Measurements from ENCODE around the gene PMM2.
"Not testable (repeated sequence)": the region's sequence is repeated elsewhere in the genome, so short reads cannot be mapped to it uniquely, and the experiment has no call there.

PMM2 gene

GRCh38 chr16:8816967-8817655 is 19.5 kb downstream of the PMM2 start:
- H3K27me3 Mint-ChIP-seq, result no peaks in the 10 kb centered on the region
- H3K9me3 Mint-ChIP-seq, result no peaks in the 10 kb centered on the region
- H3K27ac Mint-ChIP-seq, result no peak overlapping the region
- intact Hi-C loops (cut with micrococcal nuclease), result no loop called here
- no peak overlapping the region for H3K4me3 Mint-ChIP-seq
- H3K4me1 Mint-ChIP-seq (ENCODE audit: low read depth), result peaks cover 22% of the 10 kb centered on the region
- H3K36me3 Mint-ChIP-seq (ENCODE audit: low read depth), result peaks cover 98% of the 10 kb centered on the region

- peaks cover 95% of the 10 kb centered on the region for H3K36me3 Mint-ChIP-seq (ENCODE audit: low read depth)
- H3K9me3 Mint-ChIP-seq, result no peaks in the 10 kb centered on the region
- H3K27ac Mint-ChIP-seq, result peak overlapping the region; percentile 17
- intact Hi-C loops (cut with micrococcal nuclease), result no loop called here
- H3K27me3 Mint-ChIP-seq, result no peaks in the 10 kb centered on the region
- H3K4me1 Mint-ChIP-seq (ENCODE audit: low read depth), result peaks cover 24% of the 10 kb centered on the region
- H3K4me3 Mint-ChIP-seq, result no peak overlapping the region
Observed at GRCh38 chr16:8818504-8819270, 21.0 kb downstream of the PMM2 start.

DNA sequence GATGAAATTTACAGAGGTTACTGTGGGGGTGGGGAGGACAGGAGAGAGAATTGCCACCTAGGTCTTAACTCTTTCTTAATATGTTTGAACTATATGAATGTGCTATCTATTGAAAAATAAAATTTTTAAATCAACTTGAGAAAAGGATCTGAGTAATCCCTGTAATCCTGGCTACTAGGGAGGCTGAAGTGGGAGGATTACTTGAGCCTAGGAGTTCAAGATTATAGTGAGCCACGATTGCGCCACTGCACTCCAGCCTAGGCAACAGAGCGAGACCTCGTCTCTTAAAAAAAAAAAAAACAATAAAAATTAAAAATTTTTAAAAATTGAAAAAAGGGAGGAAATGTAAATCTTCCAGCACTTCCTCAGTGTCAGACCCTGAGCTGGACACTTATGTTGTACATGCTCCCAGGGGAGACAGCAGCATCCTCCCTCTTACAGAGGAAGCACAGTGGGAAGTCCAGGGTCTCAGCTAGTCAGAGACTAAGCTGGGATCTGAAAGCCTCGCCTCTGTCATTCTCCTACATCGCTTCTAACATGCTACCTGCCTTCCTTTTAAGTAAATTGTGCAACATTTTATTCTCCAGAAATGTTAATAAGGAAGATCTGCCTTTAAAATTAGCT is 21.9 kb downstream of the PMM2 start:
- Mint-ChIP-seq H3K27ac (peak overlapping the region; percentile 17), H3K4me1 (ENCODE audit: low read depth) (peaks cover 24% of the 10 kb centered on the region), H3K4me3 (no peak overlapping the region), H3K27me3 (no peaks in the 10 kb centered on the region), H3K9me3 (no peaks in the 10 kb centered on the region), H3K36me3 (ENCODE audit: low read depth) (peaks cover 87% of the 10 kb centered on the region)
- intact Hi-C loops (cut with micrococcal nuclease), result no loop called here

DNA sequence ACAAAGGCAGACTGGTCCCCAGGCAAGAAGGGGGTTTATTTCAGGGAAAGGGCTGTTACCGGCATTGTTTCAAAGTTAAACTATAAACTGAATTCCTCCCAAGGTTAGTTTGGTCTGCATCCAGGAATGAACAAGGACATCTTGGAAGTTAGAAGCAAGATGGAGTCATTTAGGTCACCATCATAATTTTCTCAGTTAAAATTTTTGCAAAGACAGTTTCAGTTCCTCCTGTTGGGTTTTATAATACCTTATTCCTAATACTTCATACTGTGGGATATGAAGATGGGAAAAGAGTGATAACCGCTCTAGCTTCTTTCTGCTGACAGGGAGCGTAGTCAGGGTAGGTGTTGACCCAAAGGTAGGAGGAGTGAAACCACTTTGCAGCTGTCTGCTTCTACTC is 24.8 kb downstream of the PMM2 start:
- H3K4me3 Mint-ChIP-seq, result no peak overlapping the region
- no peaks in the 10 kb centered on the region for H3K9me3 Mint-ChIP-seq
- peaks cover 24% of the 10 kb centered on the region for H3K4me1 Mint-ChIP-seq (ENCODE audit: low read depth)
- intact Hi-C loops (cut with micrococcal nuclease), result no loop called here
- no peak overlapping the region for H3K27ac Mint-ChIP-seq
- no peaks in the 10 kb centered on the region for H3K27me3 Mint-ChIP-seq
- peaks cover 69% of the 10 kb centered on the region for H3K36me3 Mint-ChIP-seq (ENCODE audit: low read depth)

- Mint-ChIP-seq H3K4me3 (no peak overlapping the region), H3K27ac (no peak overlapping the region), H3K9me3 (no peaks in the 10 kb centered on the region), H3K4me1 (ENCODE audit: low read depth) (peaks cover 13% of the 10 kb centered on the region), H3K36me3 (ENCODE audit: low read depth) (peaks cover 66% of the 10 kb centered on the region), H3K27me3 (no peaks in the 10 kb centered on the region)
- intact Hi-C loops (cut with micrococcal nuclease), result no loop called here
Observed at GRCh38 chr16:8826278-8826879, 28.7 kb downstream of the PMM2 start.

DNA sequence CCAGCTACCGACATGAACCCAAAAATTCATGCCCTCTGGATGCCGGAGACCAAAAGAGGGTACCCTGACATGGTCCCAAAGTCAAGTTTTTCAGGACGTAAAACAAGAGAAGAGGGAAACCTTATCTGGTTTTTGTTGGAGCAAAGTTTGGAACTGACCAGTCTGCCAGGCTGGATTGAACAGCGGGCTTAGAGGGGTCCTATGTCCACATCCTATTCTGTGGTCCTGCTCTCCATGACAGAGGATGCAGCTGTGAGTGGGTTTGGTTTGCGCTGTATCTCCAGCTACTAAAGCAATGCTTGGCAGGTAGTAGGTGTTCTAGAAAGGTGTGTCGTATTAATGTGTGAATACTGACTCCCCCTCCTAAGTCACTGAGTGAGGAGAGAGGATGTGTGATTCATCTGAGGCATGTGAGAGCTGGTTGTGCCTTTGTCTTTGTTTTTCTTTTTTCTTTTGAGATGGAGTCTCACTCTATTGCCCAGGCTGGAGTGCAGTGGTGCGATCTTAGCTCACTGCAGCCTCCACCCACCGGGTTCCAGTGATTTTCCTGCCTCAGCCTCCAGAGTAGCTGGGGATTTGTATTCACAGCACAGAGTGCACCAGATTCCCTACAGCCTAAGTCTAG is 31.0 kb downstream of the PMM2 start:
- no peaks in the 10 kb centered on the region for H3K27me3 Mint-ChIP-seq
- H3K36me3 Mint-ChIP-seq (ENCODE audit: low read depth), result peaks cover 69% of the 10 kb centered on the region
- intact Hi-C loops (cut with micrococcal nuclease), result no loop called here
- H3K4me1 Mint-ChIP-seq (ENCODE audit: low read depth), result peaks cover 27% of the 10 kb centered on the region
- H3K4me3 Mint-ChIP-seq, result no peak overlapping the region
- no peaks in the 10 kb centered on the region for H3K9me3 Mint-ChIP-seq
- no peak overlapping the region for H3K27ac Mint-ChIP-seq

DNA sequence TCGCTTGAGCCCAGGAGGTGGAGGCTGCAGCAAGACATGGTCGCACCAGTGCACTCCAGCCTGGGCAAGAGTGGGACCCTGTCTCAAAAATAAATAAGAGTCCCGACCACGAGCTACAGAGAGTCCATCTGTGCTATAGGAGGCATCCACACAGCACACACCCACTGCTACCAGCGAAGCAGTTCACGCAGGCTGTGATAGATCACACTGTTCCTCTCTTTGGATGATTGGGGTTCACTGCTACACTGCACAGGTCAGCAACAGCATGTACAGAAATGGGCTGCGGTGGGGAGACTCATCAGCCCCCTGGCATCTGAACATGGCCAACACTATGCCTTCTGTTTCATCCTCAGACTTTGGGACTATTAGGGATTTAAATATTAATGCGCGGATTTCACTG is 33.8 kb downstream of the PMM2 start:
- no peak overlapping the region for H3K4me3 Mint-ChIP-seq
- intact Hi-C loops (cut with micrococcal nuclease), result no loop called here
- peaks cover 67% of the 10 kb centered on the region for H3K36me3 Mint-ChIP-seq (ENCODE audit: low read depth)
- peaks cover 32% of the 10 kb centered on the region for H3K4me1 Mint-ChIP-seq (ENCODE audit: low read depth)
- no peak overlapping the region for H3K27ac Mint-ChIP-seq
- H3K27me3 Mint-ChIP-seq, result no peaks in the 10 kb centered on the region
- H3K9me3 Mint-ChIP-seq, result no peaks in the 10 kb centered on the region

DNA sequence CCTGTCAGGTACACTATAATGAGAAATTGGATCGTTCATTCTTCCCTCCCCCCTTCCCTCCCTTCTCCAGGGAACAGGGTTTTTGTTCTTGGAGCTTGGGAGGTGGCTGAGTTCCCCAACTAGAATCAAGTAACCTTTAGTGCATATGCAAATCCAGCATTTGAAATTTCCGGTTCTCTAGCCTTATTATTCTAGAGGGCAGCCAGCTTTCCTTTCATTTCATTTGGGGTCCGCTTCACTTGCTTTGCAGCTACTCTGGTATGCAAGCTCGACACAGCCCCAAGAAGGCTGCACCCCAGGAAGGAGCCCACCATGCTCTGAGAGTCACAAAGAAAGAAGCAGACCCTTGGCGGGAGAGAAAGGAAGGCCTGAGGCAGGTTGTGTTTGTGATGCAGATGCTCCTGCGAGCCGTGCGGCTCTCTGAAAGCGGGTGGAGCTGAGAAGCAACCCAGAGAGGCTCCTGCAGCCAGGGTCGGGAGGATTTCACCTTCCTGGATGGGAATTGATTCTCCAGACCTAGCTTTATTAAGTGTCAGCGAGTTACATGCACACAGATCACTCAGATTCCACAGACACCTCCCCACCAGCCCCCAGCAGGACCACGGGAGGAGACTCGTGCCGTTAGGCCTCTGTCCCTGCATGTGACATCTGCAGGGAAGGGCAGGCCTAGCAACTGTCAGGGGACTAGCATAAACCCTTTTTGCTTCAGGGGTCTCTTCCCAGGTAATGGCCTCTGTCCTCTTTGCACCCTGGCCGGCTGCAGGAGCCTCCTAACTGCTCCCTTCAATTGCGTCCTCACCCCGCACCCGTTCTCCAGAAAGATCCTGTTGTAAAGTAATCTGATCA is 34.5 kb downstream of the PMM2 start:
- no peaks in the 10 kb centered on the region for H3K27me3 Mint-ChIP-seq
- intact Hi-C loops (cut with micrococcal nuclease), result no loop called here
- H3K27ac Mint-ChIP-seq, result peak overlapping the region; percentile 41

GRCh38 chr16:8832717-8833105 is 35.1 kb downstream of the PMM2 start:
- Mint-ChIP-seq H3K36me3 (ENCODE audit: low read depth) (peaks cover 58% of the 10 kb centered on the region), H3K4me3 (no peak overlapping the region), H3K27ac (peak overlapping the region; percentile 41), H3K9me3 (no peaks in the 10 kb centered on the region), H3K27me3 (no peaks in the 10 kb centered on the region), H3K4me1 (ENCODE audit: low read depth) (peaks cover 32% of the 10 kb centered on the region)
- intact Hi-C loops (cut with micrococcal nuclease), result no loop called here

More for the DNA sequence above, 34.5 kb downstream of the PMM2 start:
- Mint-ChIP-seq H3K4me3 (no peak overlapping the region), H3K4me1 (ENCODE audit: low read depth) (peaks cover 32% of the 10 kb centered on the region), H3K9me3 (no peaks in the 10 kb centered on the region), H3K36me3 (ENCODE audit: low read depth) (peaks cover 60% of the 10 kb centered on the region)

GRCh38 chr16:8836797-8837196 is 39.2 kb downstream of the PMM2 start:
- H3K27ac Mint-ChIP-seq; H3K9me3 Mint-ChIP-seq; H3K27me3 Mint-ChIP-seq; intact Hi-C loops (cut with micrococcal nuclease); H3K4me3 Mint-ChIP-seq: not testable (repeated sequence)
- Mint-ChIP-seq H3K36me3 (ENCODE audit: low read depth) (peaks cover 19% of the 10 kb centered on the region), H3K4me1 (ENCODE audit: low read depth) (peaks cover 27% of the 10 kb centered on the region)

DNA sequence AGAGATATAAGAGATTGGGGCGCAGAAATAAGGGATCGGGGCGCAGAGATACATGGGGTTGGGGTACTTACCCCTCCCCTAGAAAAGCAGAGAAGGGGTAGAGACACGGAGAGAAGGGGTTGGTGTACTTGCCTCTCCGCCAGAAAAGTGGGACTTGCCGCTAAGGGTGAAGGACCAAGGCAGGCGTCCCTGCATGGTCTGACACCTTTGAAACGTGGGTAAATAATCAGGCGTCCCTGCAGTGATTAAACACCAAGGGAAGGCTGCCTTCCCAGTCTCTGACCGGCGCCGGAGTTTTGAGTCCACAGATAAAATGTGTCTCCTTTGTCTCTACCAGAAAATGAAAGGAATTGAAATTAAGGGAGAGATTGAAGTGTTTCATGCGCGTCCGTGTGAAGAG is 40.0 kb downstream of the PMM2 start:
- H3K9me3 Mint-ChIP-seq; intact Hi-C loops (cut with micrococcal nuclease); H3K27ac Mint-ChIP-seq; H3K27me3 Mint-ChIP-seq; H3K4me3 Mint-ChIP-seq: not testable (repeated sequence)
- H3K4me1 Mint-ChIP-seq (ENCODE audit: low read depth), result peaks cover 28% of the 10 kb centered on the region
- peaks cover 19% of the 10 kb centered on the region for H3K36me3 Mint-ChIP-seq (ENCODE audit: low read depth)

DNA sequence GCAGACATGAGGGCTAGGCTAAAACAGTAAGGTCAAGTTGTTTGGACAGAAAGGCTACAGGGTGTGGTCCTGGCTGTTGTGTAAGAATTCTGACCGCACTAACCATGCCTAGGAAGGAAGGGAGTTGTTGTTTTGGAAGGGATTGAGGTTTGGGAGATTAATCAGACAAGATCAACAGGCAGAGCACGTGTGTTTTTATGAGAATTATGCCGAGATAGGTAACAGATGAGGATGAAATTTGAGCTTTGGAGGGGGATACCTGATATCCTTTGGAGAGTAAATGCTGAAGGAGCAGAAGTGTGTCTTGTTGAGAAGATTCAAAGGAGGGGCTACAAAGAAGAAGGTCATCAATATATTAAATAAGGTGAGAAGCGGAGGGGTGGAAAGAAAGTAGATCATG is 44.4 kb downstream of the PMM2 start:
- H3K9me3 Mint-ChIP-seq, result not testable (repeated sequence)

DNA sequence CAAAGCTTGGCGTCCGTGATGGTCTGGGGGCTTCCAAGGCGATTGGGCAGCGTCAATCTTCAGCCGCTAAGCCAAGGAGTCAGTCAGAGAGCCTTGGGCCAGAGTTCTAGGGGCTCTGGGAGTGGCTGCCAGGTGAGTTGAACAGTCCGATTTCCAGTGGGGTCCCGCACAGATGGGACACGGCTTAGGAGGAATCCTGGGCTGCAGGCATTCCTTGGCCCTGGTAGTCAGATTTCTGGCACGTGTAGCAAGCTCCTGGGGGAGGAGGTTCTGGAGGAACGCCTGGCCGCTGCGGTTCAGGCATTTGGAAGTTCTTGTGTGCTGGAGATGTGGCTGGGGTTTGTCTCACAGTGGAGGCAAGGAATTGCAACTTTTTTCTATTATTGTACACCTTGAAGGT is 45.7 kb downstream of the PMM2 start:
- H3K27ac Mint-ChIP-seq; intact Hi-C loops (cut with micrococcal nuclease): not testable (repeated sequence)
- peaks cover 58% of the 10 kb centered on the region for H3K36me3 Mint-ChIP-seq (ENCODE audit: low read depth)

More for the DNA sequence above, 44.4 kb downstream of the PMM2 start:
- H3K27me3 Mint-ChIP-seq; H3K4me3 Mint-ChIP-seq; H3K27ac Mint-ChIP-seq; intact Hi-C loops (cut with micrococcal nuclease): not testable (repeated sequence)
- H3K36me3 Mint-ChIP-seq (ENCODE audit: low read depth), result peaks cover 45% of the 10 kb centered on the region
- H3K4me1 Mint-ChIP-seq (ENCODE audit: low read depth), result peaks cover 32% of the 10 kb centered on the region

More for the DNA sequence above, 45.7 kb downstream of the PMM2 start:
- not testable (repeated sequence) for H3K27me3 Mint-ChIP-seq, H3K4me3 Mint-ChIP-seq, H3K9me3 Mint-ChIP-seq
- peaks cover 32% of the 10 kb centered on the region for H3K4me1 Mint-ChIP-seq (ENCODE audit: low read depth)

Measured in dendritic cell treated with granulocyte-macrophage colony-stimulating factor and Interleukin-4, amounts not matched to agents 40 ng/mL and 50 ng/mL, for 4 days (primary cell).